A549 (cell line): ENCODE measurements around the gene TAF4.

Experiments
- EP300 ChIP-seq, 2 experiments: fragments of >200 bp; sonication (Bioruptor Twin); formaldehyde crosslinking; IDR thresholded peaks; 2 replicates in 1 of 2; 3 replicates in 1 of 2; pipeline ENCODE4 v1.6.1; 2016 to 2017
- HOXA7 ChIP-seq: fragments of 250-450 bp; sonication (Bioruptor Pico); IDR thresholded peaks from 2 replicates; pipeline ENCODE4 v1.5.0; 2020; ENCODE audit warnings: mild to moderate bottlenecking, moderate library complexity
- POLR2A ChIP-seq: IDR thresholded peaks from 2 replicates; pipeline ENCODE4 v1.6.1; 2012; ENCODE audit warnings: mild to moderate bottlenecking, low read length
- RARB ChIP-seq: fragments of 250-450 bp; sonication (Bioruptor Pico); IDR thresholded peaks from 2 replicates; pipeline ENCODE4 v1.8.0; 2021; ENCODE audit warnings: mild to moderate bottlenecking, moderate library complexity
- RCOR1 ChIP-seq: fragments of 150-350 bp; IDR thresholded peaks from 2 replicates; pipeline ENCODE4 v1.6.1; 2014; ENCODE audit warnings: antibody characterized with exemption, low read length, low read depth
- TF ChIP-seq, protein P1 (sequence below): fragments of >200 bp; sonication (Bioruptor Twin); formaldehyde crosslinking; IDR thresholded peaks from 3 replicates; pipeline ENCODE4 v1.5.1; 2016
- TF ChIP-seq, protein P2 (sequence below): fragments of 200-600 bp; sonication (generic); IDR thresholded peaks from 2 replicates; pipeline ENCODE4 v1.6.1; 2016; ENCODE audit warnings: antibody characterized with exemption, mild to moderate bottlenecking, moderate library complexity
- TF ChIP-seq, protein P3 (sequence below): IDR thresholded peaks from 2 replicates; pipeline ENCODE4 v1.6.1; 2012

- TF ChIP-seq POLR2A = no peak
- TF ChIP-seq HOXA7 = no peak
- TF ChIP-seq, protein P1, sequence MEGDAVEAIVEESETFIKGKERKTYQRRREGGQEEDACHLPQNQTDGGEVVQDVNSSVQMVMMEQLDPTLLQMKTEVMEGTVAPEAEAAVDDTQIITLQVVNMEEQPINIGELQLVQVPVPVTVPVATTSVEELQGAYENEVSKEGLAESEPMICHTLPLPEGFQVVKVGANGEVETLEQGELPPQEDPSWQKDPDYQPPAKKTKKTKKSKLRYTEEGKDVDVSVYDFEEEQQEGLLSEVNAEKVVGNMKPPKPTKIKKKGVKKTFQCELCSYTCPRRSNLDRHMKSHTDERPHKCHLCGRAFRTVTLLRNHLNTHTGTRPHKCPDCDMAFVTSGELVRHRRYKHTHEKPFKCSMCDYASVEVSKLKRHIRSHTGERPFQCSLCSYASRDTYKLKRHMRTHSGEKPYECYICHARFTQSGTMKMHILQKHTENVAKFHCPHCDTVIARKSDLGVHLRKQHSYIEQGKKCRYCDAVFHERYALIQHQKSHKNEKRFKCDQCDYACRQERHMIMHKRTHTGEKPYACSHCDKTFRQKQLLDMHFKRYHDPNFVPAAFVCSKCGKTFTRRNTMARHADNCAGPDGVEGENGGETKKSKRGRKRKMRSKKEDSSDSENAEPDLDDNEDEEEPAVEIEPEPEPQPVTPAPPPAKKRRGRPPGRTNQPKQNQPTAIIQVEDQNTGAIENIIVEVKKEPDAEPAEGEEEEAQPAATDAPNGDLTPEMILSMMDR = no peak
- TF ChIP-seq, protein P2, sequence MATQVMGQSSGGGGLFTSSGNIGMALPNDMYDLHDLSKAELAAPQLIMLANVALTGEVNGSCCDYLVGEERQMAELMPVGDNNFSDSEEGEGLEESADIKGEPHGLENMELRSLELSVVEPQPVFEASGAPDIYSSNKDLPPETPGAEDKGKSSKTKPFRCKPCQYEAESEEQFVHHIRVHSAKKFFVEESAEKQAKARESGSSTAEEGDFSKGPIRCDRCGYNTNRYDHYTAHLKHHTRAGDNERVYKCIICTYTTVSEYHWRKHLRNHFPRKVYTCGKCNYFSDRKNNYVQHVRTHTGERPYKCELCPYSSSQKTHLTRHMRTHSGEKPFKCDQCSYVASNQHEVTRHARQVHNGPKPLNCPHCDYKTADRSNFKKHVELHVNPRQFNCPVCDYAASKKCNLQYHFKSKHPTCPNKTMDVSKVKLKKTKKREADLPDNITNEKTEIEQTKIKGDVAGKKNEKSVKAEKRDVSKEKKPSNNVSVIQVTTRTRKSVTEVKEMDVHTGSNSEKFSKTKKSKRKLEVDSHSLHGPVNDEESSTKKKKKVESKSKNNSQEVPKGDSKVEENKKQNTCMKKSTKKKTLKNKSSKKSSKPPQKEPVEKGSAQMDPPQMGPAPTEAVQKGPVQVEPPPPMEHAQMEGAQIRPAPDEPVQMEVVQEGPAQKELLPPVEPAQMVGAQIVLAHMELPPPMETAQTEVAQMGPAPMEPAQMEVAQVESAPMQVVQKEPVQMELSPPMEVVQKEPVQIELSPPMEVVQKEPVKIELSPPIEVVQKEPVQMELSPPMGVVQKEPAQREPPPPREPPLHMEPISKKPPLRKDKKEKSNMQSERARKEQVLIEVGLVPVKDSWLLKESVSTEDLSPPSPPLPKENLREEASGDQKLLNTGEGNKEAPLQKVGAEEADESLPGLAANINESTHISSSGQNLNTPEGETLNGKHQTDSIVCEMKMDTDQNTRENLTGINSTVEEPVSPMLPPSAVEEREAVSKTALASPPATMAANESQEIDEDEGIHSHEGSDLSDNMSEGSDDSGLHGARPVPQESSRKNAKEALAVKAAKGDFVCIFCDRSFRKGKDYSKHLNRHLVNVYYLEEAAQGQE = no peak
- TF ChIP-seq RCOR1 = no peak
- no peak for TF ChIP-seq EP300 (IDR thresholded peaks at IDR 0.05)
- TF ChIP-seq, protein P3, sequence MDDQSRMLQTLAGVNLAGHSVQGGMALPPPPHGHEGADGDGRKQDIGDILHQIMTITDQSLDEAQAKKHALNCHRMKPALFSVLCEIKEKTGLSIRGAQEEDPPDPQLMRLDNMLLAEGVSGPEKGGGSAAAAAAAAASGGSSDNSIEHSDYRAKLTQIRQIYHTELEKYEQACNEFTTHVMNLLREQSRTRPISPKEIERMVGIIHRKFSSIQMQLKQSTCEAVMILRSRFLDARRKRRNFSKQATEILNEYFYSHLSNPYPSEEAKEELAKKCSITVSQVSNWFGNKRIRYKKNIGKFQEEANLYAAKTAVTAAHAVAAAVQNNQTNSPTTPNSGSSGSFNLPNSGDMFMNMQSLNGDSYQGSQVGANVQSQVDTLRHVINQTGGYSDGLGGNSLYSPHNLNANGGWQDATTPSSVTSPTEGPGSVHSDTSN = no peak
- TF ChIP-seq RARB (CRISPR knock-in tag) = no peak
Measured at GRCh38 chr20:62011938-62012534, 53.6 kb downstream of the TAF4 start.
